GM18505 (cell line): Measurements from ENCODE around the gene TUBG1.

ENCODE experiments used
- ATAC-seq: cut with Tn5 transposase; IDR thresholded peaks from one replicate; pipeline ENCODE4 v1.9.1; 2021; ENCODE audit not compliant: unreplicated experiment
- POLR2A ChIP-seq: IDR thresholded peaks from 4 replicates; pipeline ENCODE4 v1.6.1; 2011; ENCODE audit warnings: borderline replicate concordance; ENCODE audit not compliant: insufficient read depth, insufficient read length; ENCODE audit errors: extremely low read depth

The TUBG1 gene

GRCh38 chr17:42568341-42569111 is 41.0 kb upstream of the TUBG1 start:
- TF ChIP-seq POLR2A, result no peak
- no peak for ATAC-seq

GRCh38 chr17:42571435-42572225 is 37.9 kb upstream of the TUBG1 start:
- no peak for TF ChIP-seq POLR2A
- ATAC-seq, result no peak

GRCh38 chr17:42573095-42573494 is 36.4 kb upstream of the TUBG1 start:
- TF ChIP-seq POLR2A, result no peak
- no peak for ATAC-seq

- TF ChIP-seq POLR2A, result no peak
- no peak for ATAC-seq
Observed at GRCh38 chr17:42574463-42574862, 35.0 kb upstream of the TUBG1 start.

GRCh38 chr17:42577140-42577531 is 32.3 kb upstream of the TUBG1 start:
- peak; percentile 2 for ATAC-seq
- TF ChIP-seq POLR2A, result no peak

GRCh38 chr17:42577532-42578281 is 31.8 kb upstream of the TUBG1 start, which contains the start of gene PSMC3IP:
Gene PSMC3IP (minus strand): TSS chr17:42577729. CDS start chr17:42577686, 43 bp downstream.
- peak; percentile 85 for TF ChIP-seq POLR2A
- ATAC-seq, result peak; percentile 58

GRCh38 chr17:42578282-42578869 is 31.1 kb upstream of the TUBG1 start:
- TF ChIP-seq POLR2A, result no peak
- peak; percentile 46 for ATAC-seq

GRCh38 chr17:42579794-42580551 is 29.5 kb upstream of the TUBG1 start:
- no peak for TF ChIP-seq POLR2A
- ATAC-seq, result no peak

- no peak for TF ChIP-seq POLR2A
- no peak for ATAC-seq
Observed at GRCh38 chr17:42581744-42582270, 27.7 kb upstream of the TUBG1 start.

- ATAC-seq, result no peak
- no peak for TF ChIP-seq POLR2A
Observed at GRCh38 chr17:42584880-42585279, 24.6 kb upstream of the TUBG1 start.

- no peak for ATAC-seq
- no peak for TF ChIP-seq POLR2A
Observed at GRCh38 chr17:42585353-42585752, 24.1 kb upstream of the TUBG1 start.
